ENCODE data around the gene ENPEP.
"Not testable (repeated sequence)": the region's sequence is repeated elsewhere in the genome, so short reads cannot be mapped to it uniquely, and the experiment has no call there.

Gene ENPEP

GRCh38 chr4:110475881-110476818 is at the start of gene ENPEP:
ENPEP (plus strand) TSS chr4:110476155; CDS start chr4:110476415, 260 bp downstream.
- DNase-seq, result no peak

GRCh38 chr4:110431805-110432204 is 44.1 kb upstream of the ENPEP start:
- not testable (repeated sequence) for DNase-seq

GRCh38 chr4:110437292-110437691 is 38.7 kb upstream of the ENPEP start:
- not testable (repeated sequence) for DNase-seq

- DNase-seq, result not testable (repeated sequence)
Observed at GRCh38 chr4:110439209-110439608, 36.7 kb upstream of the ENPEP start.

GRCh38 chr4:110442309-110442708 is 33.6 kb upstream of the ENPEP start:
- DNase-seq, result no peak

GRCh38 chr4:110442788-110443187 is 33.2 kb upstream of the ENPEP start:
- no peak for DNase-seq

GRCh38 chr4:110449947-110450346 is 26.0 kb upstream of the ENPEP start:
- no peak for DNase-seq

- DNase-seq, result no peak
Observed at GRCh38 chr4:110452546-110452945, 23.4 kb upstream of the ENPEP start.

GRCh38 chr4:110454441-110454840 is 21.5 kb upstream of the ENPEP start:
- DNase-seq, result no peak

- DNase-seq, result no peak
Observed at GRCh38 chr4:110458494-110459266, 17.3 kb upstream of the ENPEP start.

- no peak for DNase-seq
Observed at GRCh38 chr4:110460074-110460746, 15.7 kb upstream of the ENPEP start.

GRCh38 chr4:110467400-110467799 is 8.6 kb upstream of the ENPEP start:
- DNase-seq, result no peak

GRCh38 chr4:110472583-110473329 is 3.2 kb upstream of the ENPEP start:
- no peak for DNase-seq

GRCh38 chr4:110474481-110474880 is 1.5 kb upstream of the ENPEP start:
- no peak for DNase-seq

GRCh38 chr4:110475080-110475479 is 875 bp upstream of the ENPEP start:
- not testable (repeated sequence) for DNase-seq

GRCh38 chr4:110477836-110478235 is 1.9 kb downstream of the ENPEP start:
- no peak for DNase-seq

GRCh38 chr4:110480031-110480549 is 4.1 kb downstream of the ENPEP start:
- DNase-seq, result no peak

GRCh38 chr4:110480746-110481271 is 4.9 kb downstream of the ENPEP start:
- DNase-seq, result no peak

- no peak for DNase-seq
Observed at GRCh38 chr4:110483516-110483915, 7.6 kb downstream of the ENPEP start.

GRCh38 chr4:110484029-110484428 is 8.1 kb downstream of the ENPEP start:
- no peak for DNase-seq

GRCh38 chr4:110484767-110485166 is 8.8 kb downstream of the ENPEP start:
- DNase-seq, result no peak

GRCh38 chr4:110485452-110485851 is 9.5 kb downstream of the ENPEP start:
- DNase-seq, result no peak

Data from SW 1271 (cell line).